CD8-positive, alpha-beta memory T cell (primary cell): ENCODE results near the gene KLHL41. TPM values are rescaled to one million over a fixed set of nuclear protein-coding genes. Genes with fewer than 3 reads are reported as not detected.

Source experiments
- CTCF ChIA-PET: fragments of 350-600 bp; sonication (Branson Sonifier 250); formaldehyde crosslinking; loops from one replicate; lab custom pipeline; 2021; ENCODE audit warnings: antibody characterized with exemption; lab: Charles Lee
- POLR2A ChIA-PET: fragments of 350-600 bp; sonication (Branson Sonifier 250); formaldehyde crosslinking; loops from one replicate; lab custom pipeline; 2021; ENCODE audit warnings: antibody characterized with exemption; lab: Charles Lee
- DNase-seq, 5 donors: peaks; one replicate each; pipeline versions ENCODE4 v3.0.0 to v3.0.0-alpha.2; 2020 to 2022; ENCODE audit warnings: mixed read lengths in 1 of 5
- H3K27ac ChIP-seq: one replicate; pipeline ENCODE4 v1.7.0; 2013; ENCODE audit warnings: low read depth, mild to moderate bottlenecking, low read length, moderate library complexity
- H3K27me3 ChIP-seq: 2 replicates; pipeline ENCODE4 v1.7.0; 2013; ENCODE audit warnings: low read length, mild to moderate bottlenecking; ENCODE audit not compliant: insufficient read depth, poor library complexity, severe bottlenecking
- H3K36me3 ChIP-seq: 2 replicates; pipeline ENCODE4 v1.7.0; 2013; ENCODE audit warnings: mild to moderate bottlenecking, low read length, moderate library complexity; ENCODE audit not compliant: insufficient read depth
- H3K4me1 ChIP-seq: 2 replicates; pipeline ENCODE4 v1.7.0; 2013; ENCODE audit warnings: mild to moderate bottlenecking, low read length, moderate library complexity; ENCODE audit not compliant: insufficient read depth
- H3K4me3 ChIP-seq: 2 replicates; pipeline ENCODE4 v1.7.0; 2013; ENCODE audit warnings: mild to moderate bottlenecking, low read length
- H3K9me3 ChIP-seq: 2 replicates; pipeline ENCODE4 v1.7.0; 2013; ENCODE audit warnings: mild to moderate bottlenecking, low read length
- H3K27ac Mint-ChIP-seq, 8 donors: one replicate each; pipeline ENCODE4 v1.8.0; 2020 to 2021; ENCODE audit warnings: mixed read lengths in 8 of 8, mild to moderate bottlenecking in 6 of 8, inconsistent platforms in 3 of 8, moderate library complexity in 3 of 8
- H3K27me3 Mint-ChIP-seq, 2 donors: one replicate each; pipeline ENCODE4 v1.8.0; 2020 to 2021; ENCODE audit warnings: mixed read lengths in 2 of 2, mild to moderate bottlenecking in 1 of 2, moderate library complexity in 1 of 2
- H3K36me3 Mint-ChIP-seq, 3 donors: one replicate each; pipeline ENCODE4 v1.8.0; 2020 to 2021; ENCODE audit warnings: mixed read lengths in 3 of 3, inconsistent platforms in 1 of 3, mild to moderate bottlenecking in 1 of 3
- H3K4me1 Mint-ChIP-seq, 3 donors: one replicate each; pipeline ENCODE4 v1.8.0; 2020 to 2021; ENCODE audit warnings: mixed read lengths in 3 of 3, inconsistent platforms in 1 of 3, mild to moderate bottlenecking in 1 of 3
- H3K4me3 Mint-ChIP-seq, 7 donors: one replicate each; pipeline ENCODE4 v1.8.0; 2020 to 2021; ENCODE audit warnings: mixed read lengths in 7 of 7, mild to moderate bottlenecking in 6 of 7, moderate library complexity in 4 of 7, inconsistent platforms in 2 of 7
- H3K9me3 Mint-ChIP-seq, 5 donors: one replicate each; pipeline ENCODE4 v1.8.0; 2020 to 2022; ENCODE audit warnings: mixed read lengths in 5 of 5, mild to moderate bottlenecking in 3 of 5, moderate library complexity in 2 of 5, inconsistent platforms in 1 of 5
- polyA plus RNA-seq: library from polyadenylated mRNA; unstranded; fragments of 300-500 nt; fragmentation: Illumina TruSeq; gene quantifications from one replicate; pipeline ENCODE4 v1.2.3, GENCODE V29; 2021
- total RNA-seq, 2 experiments: library from RNA; stranded (reverse); gene quantifications; one replicate each; pipeline ENCODE4 v1.2.3, GENCODE V29; 2021

The KLHL41 gene
- total and polyA plus RNA-seq, 3 experiments from 2014 or later: 0.22 to 0.27 TPM; not detected in 1

GRCh38 chr2:169472249-169472648, 37.3 kb upstream of the KLHL41 start:
- H3K27ac Mint-ChIP-seq: no peak overlapping the region
- H3K36me3 Mint-ChIP-seq: no peaks in the 10 kb centered on the region
- Histone ChIP-seq H3K36me3 (no peaks in the 10 kb centered on the region), H3K9me3 (no peaks in the 10 kb centered on the region), H3K4me1 (no peaks in the 10 kb centered on the region), H3K27ac (no peak overlapping the region), H3K4me3 (no peak overlapping the region), H3K27me3 (no peaks in the 10 kb centered on the region)
- no peak for DNase-seq
- no peaks in the 10 kb centered on the region for H3K4me1 Mint-ChIP-seq
- POLR2A ChIA-PET: no interaction called here
- no peak overlapping the region for H3K4me3 Mint-ChIP-seq
- no peaks in the 10 kb centered on the region for H3K27me3 Mint-ChIP-seq
- CTCF ChIA-PET: no interaction called here
- H3K9me3 Mint-ChIP-seq: no peaks in the 10 kb centered on the region

- H3K36me3 Mint-ChIP-seq: peaks cover 0 to 3% (median 0%) of the 10 kb centered on the region in 3 donors
- H3K27ac Mint-ChIP-seq: no peak overlapping the region
- no peaks in the 10 kb centered on the region for H3K9me3 Mint-ChIP-seq
- DNase-seq: no peak
- H3K4me3 Mint-ChIP-seq: no peak overlapping the region
- ChIA-PET POLR2A (no interaction called here), CTCF (no interaction called here)
- H3K4me1 Mint-ChIP-seq: peaks cover 12 to 25% (median 24%) of the 10 kb centered on the region in 3 donors
- Histone ChIP-seq H3K36me3 (no peaks in the 10 kb centered on the region), H3K27ac (no peak overlapping the region), H3K9me3 (no peaks in the 10 kb centered on the region), H3K4me1 (no peaks in the 10 kb centered on the region), H3K27me3 (no peaks in the 10 kb centered on the region), H3K4me3 (no peak overlapping the region)
- H3K27me3 Mint-ChIP-seq: no peaks in the 10 kb centered on the region
Measured at GRCh38 chr2:169476459-169476858, 33.0 kb upstream of the KLHL41 start.

GRCh38 chr2:169478339-169478738, 31.2 kb upstream of the KLHL41 start:
- no peak overlapping the region for H3K4me3 ChIP-seq
- no peaks in the 10 kb centered on the region for H3K27me3 ChIP-seq
- H3K27me3 Mint-ChIP-seq: no peaks in the 10 kb centered on the region
- H3K4me1 Mint-ChIP-seq: peaks cover 12 to 27% (median 24%) of the 10 kb centered on the region in 3 donors
- peaks cover 0 to 12% (median 0%) of the 10 kb centered on the region in 3 donors for H3K36me3 Mint-ChIP-seq
- H3K4me1 ChIP-seq: no peaks in the 10 kb centered on the region
- H3K27ac ChIP-seq: no peak overlapping the region
- POLR2A ChIA-PET: no interaction called here
- DNase-seq: no peak
- no peaks in the 10 kb centered on the region for H3K9me3 Mint-ChIP-seq
- H3K9me3 ChIP-seq: no peaks in the 10 kb centered on the region
- H3K27ac Mint-ChIP-seq: peak overlapping the region in 5 of 8 donors; percentile 5 to 80 (median 56)
- H3K4me3 Mint-ChIP-seq: peak overlapping the region; percentile 81 to 95 (median 93)
- H3K36me3 ChIP-seq: no peaks in the 10 kb centered on the region
- CTCF ChIA-PET: interaction anchor here (2.2 kb wide), 1 partner anchor 9 kb away, joined by 12 read pairs; no protein-coding TSS in a partner anchor

- peak overlapping the region; percentile 81 to 95 (median 93) for H3K4me3 Mint-ChIP-seq
- H3K27ac Mint-ChIP-seq: peak overlapping the region in 6 of 8 donors; percentile 27 to 87 (median 78)
- peak overlapping the region; percentile 43 for H3K27ac ChIP-seq
- H3K4me1 ChIP-seq: no peaks in the 10 kb centered on the region
- no peaks in the 10 kb centered on the region for H3K27me3 Mint-ChIP-seq
- no peaks in the 10 kb centered on the region for H3K36me3 ChIP-seq
- peaks cover 12 to 27% (median 24%) of the 10 kb centered on the region in 3 donors for H3K4me1 Mint-ChIP-seq
- ChIA-PET CTCF (interaction anchor here (0.7 to 2.2 kb wide), 5 partner anchors 9 to 106 kb away, joined by 3 to 12 read pairs (median 4); partner anchors contain the start of genes FASTKD1 and PPIG), POLR2A (interaction anchor here (0.6 to 1.6 kb wide), 2 partner anchors 10 to 19 kb away, joined by 5 to 6 read pairs; no protein-coding TSS in a partner anchor)
- no peak for DNase-seq
- H3K9me3 Mint-ChIP-seq: no peaks in the 10 kb centered on the region
- H3K27me3 ChIP-seq: no peaks in the 10 kb centered on the region
- H3K4me3 ChIP-seq: peak overlapping the region; percentile 75
- H3K36me3 Mint-ChIP-seq: peaks cover 0 to 15% (median 0%) of the 10 kb centered on the region in 3 donors
- no peaks in the 10 kb centered on the region for H3K9me3 ChIP-seq
Measured at GRCh38 chr2:169478745-169479256, 30.7 kb upstream of the KLHL41 start.

GRCh38 chr2:169479257-169480078, 30.0 kb upstream of the KLHL41 start, which contains the start of gene BBS5:
TSS of gene BBS5 (plus strand) at chr2:169479494. CDS start at chr2:169479554, 60 bp downstream.
- H3K4me3 Mint-ChIP-seq: peak within 1 kb of the TSS; percentile 81 to 95 (median 93)
- Histone ChIP-seq H3K27me3 (no peaks in the 10 kb centered on the region), H3K36me3 (no peaks in the 10 kb centered on the region), H3K27ac (peak within 1 kb of the TSS; percentile 43), H3K4me1 (no peaks in the 10 kb centered on the region), H3K9me3 (no peaks in the 10 kb centered on the region), H3K4me3 (peak within 1 kb of the TSS; percentile 75)
- peak; percentile 34 to 79 (median 61) for DNase-seq
- ChIA-PET POLR2A (interaction anchor here (0.5 to 1.6 kb wide), 4 partner anchors 10 to 116 kb away, joined by 3 to 6 read pairs (median 4); no protein-coding TSS in a partner anchor), CTCF (interaction anchor here (0.7 to 2.2 kb wide), 6 partner anchors 10 to 105 kb away, joined by 3 to 12 read pairs (median 4); partner anchors contain the start of genes FASTKD1 and PPIG)
- H3K4me1 Mint-ChIP-seq: peaks cover 12 to 27% (median 24%) of the 10 kb centered on the region in 3 donors
- H3K36me3 Mint-ChIP-seq: peaks cover 0 to 19% (median 0%) of the 10 kb centered on the region in 3 donors
- H3K27ac Mint-ChIP-seq: peak within 1 kb of the TSS in 7 of 8 donors; percentile 27 to 87 (median 80)
- H3K27me3 Mint-ChIP-seq: no peaks in the 10 kb centered on the region
- no peaks in the 10 kb centered on the region for H3K9me3 Mint-ChIP-seq

GRCh38 chr2:169480079-169480465, 29.4 kb upstream of the KLHL41 start:
- Mint-ChIP-seq H3K36me3 (peaks cover 0 to 22% (median 0%) of the 10 kb centered on the region in 3 donors), H3K9me3 (no peaks in the 10 kb centered on the region), H3K27ac (peak overlapping the region in 4 of 8 donors; percentile 57 to 84 (median 78)), H3K4me1 (peaks cover 12 to 27% (median 24%) of the 10 kb centered on the region in 3 donors), H3K4me3 (peak overlapping the region; percentile 81 to 95 (median 93)), H3K27me3 (peaks cover 0 to 2% of the 10 kb centered on the region in 2 donors)
- Histone ChIP-seq H3K36me3 (no peaks in the 10 kb centered on the region), H3K4me3 (peak overlapping the region; percentile 75), H3K27me3 (no peaks in the 10 kb centered on the region), H3K9me3 (no peaks in the 10 kb centered on the region), H3K27ac (peak overlapping the region; percentile 43), H3K4me1 (no peaks in the 10 kb centered on the region)
- no peak for DNase-seq
- CTCF ChIA-PET: interaction anchor here (0.9 to 2.2 kb wide), 4 partner anchors 9 to 93 kb away, joined by 3 to 12 read pairs (median 8); partner anchors contain the start of gene FASTKD1
- POLR2A ChIA-PET: interaction anchor here (1.6 kb wide), 1 partner anchor 11 kb away, joined by 5 read pairs; no protein-coding TSS in a partner anchor

GRCh38 chr2:169485650-169486138, 23.8 kb upstream of the KLHL41 start:
- no peak for DNase-seq

More at GRCh38 chr2:169485650-169486138, 23.8 kb upstream of the KLHL41 start:
- no peaks in the 10 kb centered on the region for H3K36me3 ChIP-seq
- no peak overlapping the region for H3K4me3 ChIP-seq
- Mint-ChIP-seq H3K9me3 (no peaks in the 10 kb centered on the region), H3K27me3 (peaks cover 0 to 2% of the 10 kb centered on the region in 2 donors), H3K4me3 (peak overlapping the region in 1 of 7 donors; percentile 21), H3K27ac (peak overlapping the region in 1 of 8 donors; percentile 10), H3K4me1 (peaks cover 3 to 7% (median 4%) of the 10 kb centered on the region in 3 donors), H3K36me3 (peaks cover 2 to 28% (median 3%) of the 10 kb centered on the region in 3 donors)
- POLR2A ChIA-PET: no interaction called here
- H3K4me1 ChIP-seq: no peaks in the 10 kb centered on the region
- no peaks in the 10 kb centered on the region for H3K9me3 ChIP-seq
- CTCF ChIA-PET: no interaction called here
- no peaks in the 10 kb centered on the region for H3K27me3 ChIP-seq
- H3K27ac ChIP-seq: no peak overlapping the region
